ENCODE results near the gene PHYKPL. TPM values are rescaled to one million over a fixed set of nuclear protein-coding genes. Genes with fewer than 3 reads are reported as not detected.

The PHYKPL gene
- total and polyA plus RNA-seq, 2 donors (not counting 3 experiments of a cell fraction or from before 2014, with no cell fraction given): 71.7 to 81.7 TPM

- Histone ChIP-seq H3K4me3 (replicated peaks in 1 of 3; ENCODE audit: insufficient read depth in 1 of 3, low read depth in 1 of 3, low read length in 3 of 3) (no peak overlapping the region), H3K36me3 (ENCODE audit: control insufficient read depth in 2 of 2, extremely low read depth in 1 of 2, insufficient read depth in 2 of 2, low read length in 2 of 2) (no peaks in the 10 kb centered on the region), H4K20me1 (replicated peaks; ENCODE audit: control insufficient read depth, extremely low read depth, insufficient read depth, low read length) (no peaks in the 10 kb centered on the region), H3K9ac (replicated peaks; ENCODE audit: extremely low read depth, insufficient read depth, low read length) (no peak overlapping the region), H3K4me1 (ENCODE audit: control insufficient read depth, extremely low read depth, insufficient read depth, low read length) (no peaks in the 10 kb centered on the region), H3K4me2 (ENCODE audit: insufficient read depth, low read length) (no peak overlapping the region), H3K27me3 (ENCODE audit: control insufficient read depth in 2 of 2, insufficient read depth in 2 of 2, low read length in 2 of 2) (peaks cover 4% of the 10 kb centered on the region in 2 experiments), H3K79me2 (ENCODE audit: control insufficient read depth, insufficient read depth, low read length) (no peaks in the 10 kb centered on the region), H3K27ac (ENCODE audit: insufficient read depth, low read depth, low read length) (no peak overlapping the region), H3K9me1 (replicated peaks; ENCODE audit: control insufficient read depth, extremely low read depth, insufficient read depth, low read length) (no peaks in the 10 kb centered on the region), H3K9me3 (replicated peaks; ENCODE audit: control insufficient read depth, insufficient read depth, low read length) (no peaks in the 10 kb centered on the region), H2AFZ (ENCODE audit: low read depth, low read length) (no peak overlapping the region)
- BruUV-seq (replicated peaks): no TSS peak
- dilution Hi-C loops (cut with MboI; ENCODE audit: extremely low pct_ligation_motif_present, low sequenced_read_pairs) (no loop called here), intact Hi-C loops (cut with micrococcal nuclease) (no loop called here)
- POLR2A ChIA-PET: interaction anchor here (1.4 kb wide), 1 partner anchor 9 kb away, joined by 3 read pairs; the partner anchor contains the start of gene NHP2
- no peak for TF ChIP-seq POLR2A (IDR thresholded peaks at IDR 0.05; ENCODE audit: low read depth, low read length)
- no peak for TF ChIP-seq JUN (IDR thresholded peaks at IDR 0.05; ENCODE audit: borderline replicate concordance, insufficient read depth, insufficient read length, low read depth)
- TF ChIP-seq FOS (IDR thresholded peaks at IDR 0.05; ENCODE audit: borderline replicate concordance, insufficient read depth, low read length): no peak
- TF ChIP-seq POLR2AphosphoS5 (IDR thresholded peaks at IDR 0.05; ENCODE audit: insufficient read depth, low read depth, low read length): no peak
- TF ChIP-seq EZH2 (IDR thresholded peaks at IDR 0.05; ENCODE audit: borderline replicate concordance, low read depth, low read length, severe bottlenecking): no peak
- TF ChIP-seq, protein P1, sequence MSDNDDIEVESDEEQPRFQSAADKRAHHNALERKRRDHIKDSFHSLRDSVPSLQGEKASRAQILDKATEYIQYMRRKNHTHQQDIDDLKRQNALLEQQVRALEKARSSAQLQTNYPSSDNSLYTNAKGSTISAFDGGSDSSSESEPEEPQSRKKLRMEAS (IDR thresholded peaks at IDR 0.05; ENCODE audit: insufficient read depth, insufficient read length): no peak
- no peak for TF ChIP-seq MYC (IDR thresholded peaks at IDR 0.05; ENCODE audit: low read depth, low read length)
- no peak for TF ChIP-seq GATA2 (IDR thresholded peaks at IDR 0.05; ENCODE audit: insufficient read depth, insufficient read length, low read depth, low read length)
- TF ChIP-seq CTCF (IDR thresholded peaks at IDR 0.05; ENCODE audit: extremely low read depth in 1 of 2, insufficient read depth in 1 of 2, low read depth in 1 of 2, low read length in 2 of 2): no peak
- CTCF ChIA-PET: interaction anchor here (0.6 to 3.3 kb wide), 4 partner anchors 9 to 90 kb away, joined by 3 to 104 read pairs (median 6); partner anchors contain the start of gene NHP2
- FAIRE-seq (no peak), DNase-seq (ENCODE audit: low read depth, low spot score) (no peak)
These were observed 70.1 kb downstream of the PHYKPL start for GRCh38 chr5:178162481-178162880.
